CD4-positive, alpha-beta T cell treated with Interleukin-15 for 4 hours (primary cell): Measurements from ENCODE around the gene SMAD3.

ENCODE experiments used
- DNase-seq: peaks from one replicate; pipeline ENCODE4 v3.0.0-alpha.2; 2020; ENCODE audit warnings: low spot score

The SMAD3 gene

GRCh38 chr15:67242708-67243111 lies 177.3 kb downstream of the SMAD3 start:
- DNase-seq = no peak
